ENCODE measurements around the gene DIP2B. TPM values are rescaled to one million over a fixed set of nuclear protein-coding genes. Genes with fewer than 3 reads are reported as not detected.

DIP2B gene
- polyA plus RNA-seq, 2 of the 4 experiments (the other 2 are of a cell fraction) = 16.9 to 29.3 TPM

GRCh38 chr12:50659690-50660424 lies 155.1 kb downstream of the DIP2B start (continued):
- no peak for TF ChIP-seq SREBF2 (IDR thresholded peaks at IDR 0.05)

- ChIA-PET CTCF (interaction anchor here (1.5 to 2.6 kb wide), 2 partner anchors 41 to 156 kb away, joined by 4 to 16 read pairs; partner anchors contain the start of gene DIP2B), POLR2A (no interaction called here)
- no peak for ATAC-seq
- 84% methylated on average over 2 of the region's 2 CpGs for WGBS (ENCODE audit: missing lambda C conversion rate)
- no peak for FAIRE-seq
- DNase-seq (ENCODE audit: low read depth in 1 of 2, low spot score in 1 of 2) = no peak
- Histone ChIP-seq H3K4me1 (peaks cover 38% of the 10 kb centered on the region), H3K4me3 (no peak overlapping the region), H3K4me2 (no peak overlapping the region), H3K9me3 (no peaks in the 10 kb centered on the region), H3K27ac (no peak overlapping the region)
- TF ChIP-seq HOXB5 (CRISPR knock-in tag; IDR thresholded peaks at IDR 0.05) = no peak
- no peak for TF ChIP-seq PHF8 (IDR thresholded peaks at IDR 0.05; ENCODE audit: borderline replicate concordance, low read depth)
- TF ChIP-seq CHD2 (IDR thresholded peaks at IDR 0.05; ENCODE audit: low read length, partially characterized antibody) = no peak
- TF ChIP-seq BCL3 (IDR thresholded peaks at IDR 0.05) = no peak
- TF ChIP-seq KDM1A (IDR thresholded peaks at IDR 0.05; ENCODE audit: low read depth) = no peak
- no peak for TF ChIP-seq MAZ (IDR thresholded peaks at IDR 0.05; ENCODE audit: borderline replicate concordance, low read depth, low read length)
- no peak for TF ChIP-seq RCOR1 (IDR thresholded peaks at IDR 0.05; ENCODE audit: low read depth, low read length)
- TF ChIP-seq HES2 (IDR thresholded peaks at IDR 0.05) = no peak
- no peak for TF ChIP-seq MYC (IDR thresholded peaks at IDR 0.05; ENCODE audit: borderline replicate concordance, low read length)
- TF ChIP-seq E2F6 (IDR thresholded peaks at IDR 0.05; ENCODE audit: borderline replicate concordance, low read depth) = no peak
- no peak for TF ChIP-seq NFE2L2 (conservative IDR thresholded peaks at IDR 0.05; ENCODE audit: low read length)
- no peak for TF ChIP-seq CTCF (IDR thresholded peaks at IDR 0.05)
- TF ChIP-seq REST (IDR thresholded peaks at IDR 0.05) = no peak
- TF ChIP-seq TP53 (CRISPR knock-in tag; IDR thresholded peaks at IDR 0.05) = no peak
- TF ChIP-seq ZC3H11A (IDR thresholded peaks at IDR 0.05) = no peak
- TF ChIP-seq CBX8 (IDR thresholded peaks at IDR 0.05) = no peak
- no peak for TF ChIP-seq EHMT2 (IDR thresholded peaks at IDR 0.05; ENCODE audit: low read depth)
- TF ChIP-seq ELK1 (IDR thresholded peaks at IDR 0.05; ENCODE audit: low read depth, low read length) = no peak
Measured at GRCh38 chr12:50660425-50660822, 155.6 kb downstream of the DIP2B start.

Measured in A549 (cell line).